Loucy (cell line): Measurements from ENCODE around the gene DIS3L.

ENCODE experiments used
- CTCF ChIP-seq: fragments of 200-600 bp; sonication (generic); conservative IDR thresholded peaks from 2 replicates; pipeline ENCODE4 v1.5.1; 2014; ENCODE audit warnings: mild to moderate bottlenecking, antibody characterized with exemption, low read length
- EZH2phosphoT487 ChIP-seq: fragments of 200-600 bp; IDR thresholded peaks from 2 replicates; pipeline ENCODE4 v1.6.1; 2018; ENCODE audit warnings: antibody characterized with exemption, mild to moderate bottlenecking, moderate library complexity, borderline replicate concordance

DNA sequence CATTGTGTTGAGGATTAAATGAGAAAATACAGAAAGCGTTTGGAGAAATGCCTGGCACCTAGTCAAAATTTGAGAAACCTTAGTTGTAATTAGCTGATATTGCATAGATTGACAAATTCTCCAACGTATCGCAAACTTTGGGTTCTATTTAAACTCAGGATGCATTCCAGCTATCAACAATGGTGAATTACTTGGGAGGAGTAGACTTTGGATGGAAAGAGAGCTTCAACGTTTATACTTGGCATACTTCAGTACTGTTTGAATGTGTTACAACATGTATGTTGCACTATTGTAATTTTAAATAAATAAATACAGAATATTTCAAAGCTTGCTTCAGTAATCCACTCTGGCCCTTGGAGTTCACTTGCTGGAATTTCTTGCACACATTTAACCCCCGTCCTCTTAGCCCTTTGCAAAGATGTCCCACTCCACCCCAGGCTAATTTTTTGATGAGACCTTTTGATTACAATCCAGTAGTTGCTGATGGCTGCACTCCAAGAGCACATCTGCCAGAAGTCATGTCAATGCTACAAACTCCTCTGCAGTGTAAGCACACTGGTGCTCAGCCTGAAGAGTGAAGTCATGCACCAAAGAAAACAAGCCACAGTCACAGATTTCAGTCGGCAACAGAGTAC lies 4.7 kb upstream of the DIS3L start:
- TF ChIP-seq CTCF (no peak), EZH2phosphoT487 (no peak)
